Panc1 (cell line): ENCODE data around the gene STXBP3.

Experiments
- CTCF ChIP-seq: fragments of 450-650 bp; IDR thresholded peaks from 2 replicates; pipeline ENCODE4 v1.5.1; 2017; ENCODE audit warnings: mild to moderate bottlenecking
- POLR2AphosphoS5 ChIP-seq: IDR thresholded peaks from 2 replicates; pipeline ENCODE4 v1.6.1; 2012; ENCODE audit warnings: mild to moderate bottlenecking, low read depth, low read length, moderate library complexity

- no peak for TF ChIP-seq CTCF
- TF ChIP-seq POLR2AphosphoS5, result no peak
Measured at GRCh38 chr1:108777839-108778238, 31.4 kb downstream of the STXBP3 start.
